ENCODE results near the gene MAG. TPM values are rescaled to one million over a fixed set of nuclear protein-coding genes. Genes with fewer than 3 reads are reported as not detected.

MAG gene
- total and polyA plus RNA-seq, 9 of the 15 experiments (the other 6 are each of a cell fraction or from before 2014, with no cell fraction given) = 0.11 to 10.0 (median 1.6) TPM

- Histone ChIP-seq H3K27me3 (ENCODE audit: control insufficient read depth in 2 of 2, insufficient read depth in 2 of 2, low read length in 2 of 2) (0 out of 5 replicates have a peak, but pooled peaks cover 0 to 3% of the 10 kb centered on the region in 2 experiments), H3K4me2 (ENCODE audit: insufficient read depth, low read length) (no peak overlapping the region), H3K79me2 (ENCODE audit: control insufficient read depth, insufficient read depth, low read length) (no peaks in the 10 kb centered on the region), H2AFZ (ENCODE audit: low read depth, low read length) (no peak overlapping the region), H3K9me3 (replicated peaks; ENCODE audit: control insufficient read depth, insufficient read depth, low read depth, low read length) (no peaks in the 10 kb centered on the region), H3K4me1 (replicated peaks in 1 of 2; ENCODE audit: control insufficient read depth in 2 of 2, insufficient read depth in 2 of 2, low read length in 2 of 2) (peaks cover 7 to 24% of the 10 kb centered on the region in 2 experiments; a peak in 3 of 5 replicates), H3K36me3 (ENCODE audit: control insufficient read depth, insufficient read depth, low read length) (no peaks in the 10 kb centered on the region), H3K9ac (ENCODE audit: insufficient read depth in 1 of 2, low read depth in 2 of 2, low read length in 2 of 2) (no peak overlapping the region; a peak in 1 of 4 replicates), H3K9me1 (ENCODE audit: control insufficient read depth, insufficient read depth, low read length) (no peaks in the 10 kb centered on the region), H3K27ac (ENCODE audit: extremely low read depth, low read depth, low read length) (no peak overlapping the region), H3K4me3 (no peak overlapping the region), H4K20me1 (replicated peaks; ENCODE audit: control insufficient read depth, insufficient read depth, low read length) (no peaks in the 10 kb centered on the region)
- ChIA-PET CTCF (ENCODE audit: low intra/inter-chr PET ratio) (no interaction called here), POLR2A (interaction anchor here (0.5 to 0.7 kb wide), 4 partner anchors 27 to 401 kb away, joined by 3 read pairs; partner anchors contain the start of genes PSENEN and U2AF1L4)
- peak in 1 of 4 experiments; percentile 7 for DNase-seq (ENCODE audit: extremely low read depth in 1 of 4, low spot score in 3 of 4)
- no peak for TF ChIP-seq ZFPM2 (CRISPR knock-in tag; IDR thresholded peaks at IDR 0.05)
- no peak for TF ChIP-seq RBM34 (IDR thresholded peaks at IDR 0.05; ENCODE audit: borderline replicate concordance, insufficient read depth, low read length)
- TF ChIP-seq ZNF407 (IDR thresholded peaks at IDR 0.05; ENCODE audit: low read depth) = no peak
- ATAC-seq = no peak
- in situ Hi-C loops (cut with MboI) (no loop called here), intact Hi-C loops (cut with micrococcal nuclease) (no loop called here)
- 22% methylated on average over 17 of the region's 17 CpGs for WGBS (ENCODE audit: insufficient coverage, low coverage, missing lambda C conversion rate)
- no TSS peak for BruUV-seq (replicated peaks)
- FAIRE-seq = no peak
Observed at GRCh38 chr19:35344511-35345031, 52.6 kb downstream of the MAG start.

Data from K562 (cell line).